Stimulated activated CD8-positive, alpha-beta memory T cell treated with anti-CD3 and anti-CD28 coated beads, Interleukin-12 subunit alpha, Interleukin-12 subunit beta, amount 100 ng/mL, for 4 hours (primary cell): ENCODE measurements around the gene CCDC127.
"Not testable (repeated sequence)": the region's sequence is repeated elsewhere in the genome, so short reads cannot be mapped to it uniquely, and the experiment has no call there.

Source experiments
- DNase-seq: peaks from one replicate; pipeline ENCODE4 v3.0.0-alpha.2; 2020; ENCODE audit warnings: low read depth

Gene CCDC127

DNA sequence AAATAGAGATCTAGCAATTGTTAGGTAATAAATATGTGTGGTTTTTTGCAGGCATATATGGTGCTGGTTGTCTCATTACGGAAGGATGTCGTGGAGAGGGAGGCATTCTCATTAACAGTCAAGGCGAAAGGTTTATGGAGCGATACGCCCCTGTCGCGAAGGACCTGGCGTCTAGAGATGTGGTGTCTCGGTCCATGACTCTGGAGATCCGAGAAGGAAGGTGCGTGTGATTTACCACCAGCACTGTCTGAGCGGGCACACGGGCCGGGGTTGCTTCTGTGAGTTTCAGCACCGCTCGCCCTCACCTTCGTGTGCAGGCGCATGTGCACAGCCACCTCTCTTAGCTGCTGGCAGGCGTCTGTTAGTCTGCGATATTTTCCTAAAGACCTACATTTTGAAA is 15.5 kb upstream of the CCDC127 start:
- not testable (repeated sequence) for DNase-seq

DNA sequence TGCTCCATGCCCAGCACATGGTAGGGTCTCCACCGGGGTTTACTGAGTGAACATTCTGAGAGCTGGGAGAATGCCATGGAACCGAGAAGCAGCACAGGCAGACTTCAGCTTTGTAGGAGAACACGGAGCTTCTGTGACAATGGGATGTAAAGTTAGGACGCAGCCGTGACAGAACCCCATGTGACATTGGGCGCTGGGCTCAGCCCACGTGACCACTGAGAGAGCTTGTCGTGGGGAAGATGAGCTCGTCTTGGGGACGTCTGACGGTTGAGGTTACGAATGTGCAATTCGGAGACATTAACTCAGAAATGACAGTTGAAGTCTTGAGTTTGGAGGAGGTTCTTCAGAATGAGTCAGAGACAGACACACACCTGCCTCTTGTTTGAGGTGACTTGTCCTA is 13.7 kb upstream of the CCDC127 start:
- no peak for DNase-seq

DNA sequence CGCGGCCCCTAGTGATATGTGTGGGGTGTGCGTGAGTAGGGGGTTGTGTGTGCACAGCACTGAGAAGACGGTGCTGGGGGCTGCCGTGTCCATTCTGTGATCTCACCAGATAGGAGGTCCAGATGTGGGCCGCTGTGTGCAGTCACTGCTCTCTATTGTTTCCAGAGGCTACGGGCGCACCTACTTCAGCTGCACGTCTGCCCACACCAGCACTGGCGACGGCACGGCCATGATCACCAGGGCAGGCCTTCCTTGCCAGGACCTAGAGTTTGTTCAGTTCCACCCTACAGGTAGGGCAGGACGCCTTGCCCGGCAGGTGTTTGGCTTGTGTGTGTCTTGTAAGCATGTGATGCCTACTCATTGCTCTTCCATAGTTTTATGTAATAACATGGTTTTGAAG is 12.8 kb upstream of the CCDC127 start:
- DNase-seq: no peak

DNA sequence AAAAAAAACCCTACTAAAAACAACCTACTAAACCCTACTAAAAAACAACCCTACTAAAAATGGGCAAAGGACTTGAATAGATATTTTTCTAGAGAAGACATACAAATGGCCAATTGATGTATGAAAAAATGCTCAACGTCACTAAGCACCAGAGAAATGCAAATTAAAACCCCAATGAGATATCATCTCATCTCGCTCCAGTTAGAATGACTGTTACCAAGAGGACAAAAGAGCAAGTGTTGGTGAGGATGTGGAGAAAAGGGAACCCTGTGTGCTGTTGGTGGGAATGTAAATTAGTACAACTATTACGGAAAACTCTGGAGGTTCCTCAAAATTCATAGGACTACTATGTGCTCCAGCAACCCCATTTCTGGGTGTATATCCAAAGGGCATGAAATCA is 10.9 kb upstream of the CCDC127 start:
- DNase-seq: no peak

DNA sequence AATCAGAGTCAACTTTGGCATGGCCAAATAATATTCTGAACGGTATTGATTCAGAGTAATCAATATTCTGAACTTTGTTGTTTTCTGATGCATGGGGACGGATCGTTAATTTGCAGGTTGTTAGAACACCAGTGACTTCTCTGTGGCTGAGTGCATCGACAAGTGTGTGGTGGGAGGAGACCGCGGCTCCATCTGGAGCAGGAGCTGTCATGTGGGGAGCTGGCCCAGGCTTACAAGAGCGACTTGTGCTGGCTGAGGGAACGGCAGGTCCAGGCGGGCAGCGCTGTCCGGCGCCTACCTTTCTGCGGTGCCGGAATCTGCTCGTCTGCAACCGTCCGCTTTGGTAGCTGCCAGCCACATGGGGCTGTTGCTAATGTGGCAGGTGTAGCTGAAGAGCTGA is 9.4 kb upstream of the CCDC127 start:
- DNase-seq: not testable (repeated sequence)

DNA sequence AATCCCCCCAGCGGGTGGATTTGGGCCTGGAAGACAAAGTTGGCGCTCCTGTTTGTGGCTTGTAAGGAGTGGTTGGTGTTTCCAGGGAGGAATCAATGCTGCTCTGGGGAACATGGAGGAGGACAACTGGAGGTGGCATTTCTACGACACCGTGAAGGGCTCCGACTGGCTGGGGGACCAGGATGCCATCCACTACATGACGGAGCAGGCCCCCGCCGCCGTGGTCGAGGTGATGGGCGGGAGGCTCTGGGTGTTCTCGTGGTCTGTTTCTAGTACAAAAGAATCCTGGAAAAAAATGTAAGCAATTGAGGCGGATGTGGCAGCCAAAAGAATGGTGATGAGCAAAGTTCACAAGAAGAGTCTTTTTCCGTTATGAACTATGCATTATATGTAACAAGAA is 7.4 kb upstream of the CCDC127 start:
- no peak for DNase-seq

DNA sequence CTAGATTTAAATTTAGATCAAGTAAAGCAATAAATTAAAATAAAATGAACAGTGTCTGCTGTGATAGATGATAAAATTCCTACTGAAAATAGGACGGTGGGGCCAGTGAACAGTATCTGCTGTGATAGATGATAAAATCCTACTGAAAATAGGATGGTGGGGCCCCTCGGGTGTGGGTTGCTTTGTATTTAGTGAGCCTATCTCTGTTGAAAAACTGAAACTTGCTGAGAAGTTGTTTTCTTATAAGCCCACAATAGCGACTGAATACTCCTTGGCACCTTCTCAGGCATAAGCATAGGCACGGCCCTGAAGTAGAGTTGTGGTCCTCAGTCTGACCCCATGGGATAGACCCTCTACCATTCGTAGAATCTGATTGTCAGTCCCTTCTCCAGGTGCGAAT is 5.8 kb upstream of the CCDC127 start:
- DNase-seq: no peak

DNA sequence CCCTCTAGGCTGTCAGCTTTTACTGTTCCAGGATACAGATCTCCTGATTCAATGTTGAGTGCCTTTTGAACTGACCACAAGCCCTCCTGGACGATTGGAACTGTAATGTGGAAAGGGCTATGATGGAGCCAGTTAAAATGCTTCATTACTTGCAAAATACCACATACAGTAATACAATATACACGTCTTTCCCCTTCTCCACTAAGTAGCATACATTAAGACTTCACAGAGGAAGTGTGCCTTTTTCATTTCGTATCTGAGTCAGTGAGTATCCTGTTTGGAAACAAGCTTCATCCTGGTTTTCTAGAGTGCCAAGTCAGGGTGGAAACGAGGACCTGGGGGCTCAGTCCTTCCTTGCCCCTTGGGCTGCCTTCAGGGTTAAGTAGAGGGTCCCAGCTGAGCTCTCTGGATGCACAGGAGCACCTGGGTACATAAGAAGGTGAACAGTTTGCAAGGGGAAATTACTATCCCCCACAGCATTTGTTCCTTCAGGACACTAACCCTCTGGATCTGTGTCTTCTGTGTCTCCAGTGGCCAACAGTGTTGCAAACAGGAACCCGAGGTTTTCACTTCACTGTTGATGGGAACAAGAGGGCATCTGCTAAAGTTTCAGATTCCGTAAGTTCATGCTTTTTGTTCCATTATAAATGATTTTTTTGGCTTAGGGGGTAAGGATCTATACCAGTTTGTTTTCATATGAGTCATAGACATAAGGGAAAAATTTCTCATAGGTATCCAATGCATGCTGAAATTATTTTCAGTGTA is 5.2 kb upstream of the CCDC127 start:
- not testable (repeated sequence) for DNase-seq

DNA sequence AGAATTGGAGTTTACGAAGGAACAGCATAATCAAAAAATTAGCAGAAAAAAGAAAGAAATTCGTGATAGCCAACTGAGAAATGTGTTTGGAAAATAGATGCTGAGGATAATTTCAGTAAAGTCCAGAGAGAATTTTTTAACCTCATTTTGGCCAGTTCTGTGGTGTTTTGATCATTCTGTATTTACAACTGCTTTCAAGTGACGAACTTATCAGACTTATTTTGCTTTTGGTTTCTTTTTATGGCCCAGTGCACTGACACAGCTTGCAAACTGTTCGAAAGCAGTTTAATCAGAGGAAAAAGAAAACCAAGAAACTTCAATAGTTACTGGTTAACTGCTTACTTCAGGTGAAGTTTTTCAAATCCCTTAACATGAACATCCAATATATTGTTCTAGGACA is 2.0 kb upstream of the CCDC127 start:
- no peak for DNase-seq

DNA sequence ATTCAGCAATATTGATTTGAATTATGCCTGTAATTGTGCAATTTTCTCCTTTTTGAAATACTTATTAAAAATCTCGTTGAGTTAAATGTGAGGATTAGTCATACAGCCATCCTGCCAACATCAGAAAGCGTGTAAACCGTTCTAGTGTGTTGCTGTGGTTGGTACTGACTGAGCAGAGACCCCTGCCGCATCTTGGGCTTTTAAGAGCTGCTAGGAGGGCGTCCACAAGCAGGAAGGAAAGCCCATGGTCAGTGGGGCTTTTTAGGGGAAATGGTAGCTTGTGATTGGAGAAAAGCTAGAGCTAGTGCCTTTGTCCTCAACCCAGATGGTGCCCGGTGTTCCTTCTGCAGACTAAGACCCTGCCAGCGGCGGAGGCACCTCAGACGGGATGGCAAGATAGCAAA is 1.5 kb upstream of the CCDC127 start:
- no peak for DNase-seq

DNA sequence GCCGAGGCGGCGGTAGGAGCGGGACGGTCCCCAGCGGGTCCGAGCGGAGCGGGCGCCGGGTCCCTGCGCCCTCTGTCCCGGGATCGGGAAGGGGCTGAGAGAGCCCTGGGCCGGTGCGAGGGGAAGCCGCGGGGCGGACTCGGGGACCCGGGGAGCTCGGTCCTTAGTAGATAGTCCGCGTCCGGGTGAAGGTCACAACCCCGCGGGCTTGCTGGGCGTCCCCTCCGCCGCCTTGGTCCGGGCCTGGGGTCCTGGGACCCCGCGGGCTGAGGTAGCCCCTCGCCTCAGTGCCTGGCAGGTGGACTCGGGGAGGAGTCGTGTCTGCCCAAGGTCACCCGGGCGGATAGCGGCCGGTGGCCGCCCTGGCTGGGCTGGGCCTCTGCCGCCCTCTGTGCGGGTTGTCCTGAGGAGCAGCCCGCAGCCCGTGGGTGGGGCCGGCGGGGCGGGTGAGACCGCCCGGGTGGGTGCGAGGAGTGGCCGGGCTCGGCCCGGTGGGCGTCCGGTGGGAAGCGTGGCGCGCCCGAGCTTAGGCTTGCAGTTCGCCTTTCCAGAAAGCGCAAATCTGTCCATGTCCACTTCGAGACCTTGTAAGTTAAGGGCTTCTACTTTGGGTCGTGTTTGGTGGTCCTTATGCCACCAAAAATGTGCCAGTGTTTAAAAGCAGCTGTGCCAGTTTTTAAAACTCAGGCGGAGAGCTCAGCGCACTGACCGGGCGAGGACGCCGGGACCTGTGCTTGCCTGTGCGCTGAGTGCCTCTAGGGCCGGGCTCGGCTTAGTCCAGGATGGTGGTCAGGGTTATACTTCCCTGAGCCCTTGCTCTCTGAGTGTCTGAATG is 721 bp upstream of the CCDC127 start:
- peak; percentile 8 for DNase-seq

DNA sequence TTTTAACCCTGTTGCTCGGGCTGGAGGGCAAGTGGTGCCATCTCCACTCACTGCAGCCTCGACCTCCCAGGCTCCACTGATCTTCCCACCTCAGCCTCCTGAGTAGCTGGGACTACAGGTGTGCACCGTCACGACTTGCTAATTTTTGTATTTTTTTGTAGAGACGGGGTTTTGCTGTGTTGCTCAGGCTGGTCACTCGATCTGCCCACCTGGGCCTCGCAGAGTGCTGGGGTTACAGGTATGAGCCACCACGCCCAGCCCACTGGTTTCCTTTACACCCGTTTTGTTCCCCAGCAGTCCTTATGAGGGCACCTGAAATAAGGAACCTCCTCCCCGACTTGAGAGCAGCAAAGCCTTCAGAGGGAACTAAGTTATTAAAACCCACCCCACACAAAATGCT is 1.9 kb downstream of the CCDC127 start:
- not testable (repeated sequence) for DNase-seq

DNA sequence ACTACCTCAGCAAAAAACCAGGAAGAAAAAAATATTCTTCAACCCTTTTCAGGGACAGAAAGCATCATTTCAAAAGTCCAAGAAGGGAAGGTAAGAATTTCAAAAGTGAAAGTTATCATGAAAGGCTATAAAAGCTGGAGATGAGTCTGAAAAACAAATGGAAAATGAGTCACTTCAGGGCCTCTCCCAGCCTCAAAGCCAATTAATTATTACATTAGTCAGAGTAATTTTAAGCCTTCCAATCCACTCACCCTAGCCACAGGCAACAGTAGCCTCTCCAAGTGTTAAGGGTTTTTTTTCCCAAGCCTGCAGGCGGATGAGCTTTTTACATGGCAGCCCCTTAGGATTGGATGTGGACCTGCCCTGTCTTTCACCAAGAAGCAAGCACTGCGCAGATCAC is 2.7 kb downstream of the CCDC127 start:
- not testable (repeated sequence) for DNase-seq

DNA sequence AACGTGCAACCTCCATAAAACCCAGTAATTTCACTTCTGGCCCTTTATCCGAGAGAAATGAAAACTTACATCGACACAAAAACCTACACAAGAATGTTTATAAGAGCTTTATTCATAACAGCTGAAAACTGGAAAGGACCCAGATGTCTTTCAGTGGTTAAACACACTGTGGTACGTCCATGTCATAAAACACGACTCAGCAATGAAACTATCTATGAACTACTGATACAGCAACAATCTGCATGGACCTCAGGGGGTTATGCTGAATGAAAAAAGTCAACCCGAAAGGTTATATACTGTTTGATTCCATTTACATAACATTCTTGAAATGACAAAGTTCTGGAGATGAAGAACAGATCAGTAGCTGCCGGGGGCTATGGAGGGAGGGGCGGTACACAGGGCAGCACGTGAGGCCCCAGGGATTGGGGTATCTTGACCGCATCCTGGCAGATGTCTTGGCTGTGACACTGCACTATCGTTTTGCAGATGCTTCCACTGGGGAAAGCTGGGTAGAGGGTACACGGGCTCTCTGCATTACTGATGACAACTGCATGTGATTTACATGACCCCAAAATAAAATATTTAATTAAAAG is 4.1 kb downstream of the CCDC127 start:
- no peak for DNase-seq

DNA sequence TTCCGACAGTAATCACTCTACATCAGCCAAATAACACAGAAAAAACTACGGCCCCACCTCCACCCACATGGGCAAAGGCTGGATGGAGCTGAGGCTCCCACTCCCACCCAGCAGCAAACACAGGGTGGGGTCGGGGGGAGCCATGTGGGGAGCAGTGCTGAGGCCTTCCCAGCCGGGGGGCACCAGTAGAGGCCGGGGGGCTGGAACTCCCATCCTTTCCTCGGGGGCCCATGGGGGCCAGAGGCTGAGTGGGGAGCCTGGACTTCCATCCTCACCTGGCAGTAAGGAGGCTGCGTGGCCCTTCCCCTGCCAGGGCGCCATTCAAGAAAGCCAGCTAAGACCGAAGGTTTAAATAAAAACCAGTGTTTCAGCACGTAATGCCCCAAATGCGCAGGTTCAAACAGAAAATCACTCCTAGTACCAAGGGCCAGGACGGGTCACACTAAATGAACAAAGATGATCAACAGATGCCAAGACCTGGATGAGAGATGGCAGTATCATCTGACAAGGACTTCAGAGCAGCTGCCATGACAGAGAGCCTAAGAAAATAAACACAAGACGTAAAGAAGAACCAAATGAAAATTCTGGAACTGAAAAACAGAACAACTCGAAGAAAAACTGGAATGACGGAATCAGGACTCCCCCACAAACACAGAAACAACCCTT is 9.4 kb downstream of the CCDC127 start:
- DNase-seq: no peak

DNA sequence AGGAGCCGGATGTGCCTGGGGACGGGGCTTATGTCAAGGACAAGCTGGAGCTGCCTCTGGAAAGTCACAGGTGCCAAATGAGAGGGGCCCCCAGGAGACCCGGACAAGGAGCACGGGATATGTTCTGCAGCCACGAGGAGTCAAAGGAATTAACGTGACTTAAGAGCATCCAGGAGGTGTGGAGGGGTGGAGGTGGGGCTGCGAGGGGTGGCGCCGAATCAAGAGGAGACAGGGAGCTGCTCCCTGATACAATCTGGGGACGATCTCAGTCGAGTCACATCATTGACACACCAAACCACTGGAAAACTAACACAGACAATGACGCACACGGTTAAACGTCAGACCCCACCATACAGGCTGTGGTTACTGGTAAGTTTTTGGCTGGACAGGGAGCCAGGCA is 10.4 kb downstream of the CCDC127 start:
- no peak for DNase-seq

DNA sequence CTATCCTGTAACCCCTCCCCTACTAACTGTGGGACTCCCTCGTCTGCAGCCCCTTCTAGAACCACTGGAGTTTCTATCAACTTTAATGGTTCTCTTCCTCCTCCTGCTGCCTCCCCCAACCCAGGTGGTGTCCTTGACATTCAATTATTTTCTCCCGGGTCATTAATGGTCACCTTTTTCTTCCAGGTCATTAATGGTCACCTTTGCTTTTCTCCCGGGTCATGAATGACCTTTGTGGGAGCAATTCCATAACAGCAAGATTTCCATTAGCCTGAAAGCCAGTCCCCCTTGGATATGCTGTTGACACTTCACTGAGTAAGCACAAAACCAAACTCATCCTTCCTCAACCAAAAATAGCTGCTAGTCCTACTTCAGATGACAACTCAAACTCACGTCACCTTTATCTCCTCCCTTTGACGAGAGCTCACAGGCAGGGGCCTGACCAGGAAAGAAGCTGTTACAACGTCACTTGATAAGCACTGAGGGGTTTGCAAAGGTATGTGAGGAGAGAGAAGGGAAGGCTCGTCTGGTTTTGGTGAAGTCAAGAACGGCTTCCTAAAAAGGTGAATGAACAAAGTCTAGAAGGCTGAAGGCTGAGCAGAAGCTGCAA is 10.9 kb downstream of the CCDC127 start:
- no peak for DNase-seq

DNA sequence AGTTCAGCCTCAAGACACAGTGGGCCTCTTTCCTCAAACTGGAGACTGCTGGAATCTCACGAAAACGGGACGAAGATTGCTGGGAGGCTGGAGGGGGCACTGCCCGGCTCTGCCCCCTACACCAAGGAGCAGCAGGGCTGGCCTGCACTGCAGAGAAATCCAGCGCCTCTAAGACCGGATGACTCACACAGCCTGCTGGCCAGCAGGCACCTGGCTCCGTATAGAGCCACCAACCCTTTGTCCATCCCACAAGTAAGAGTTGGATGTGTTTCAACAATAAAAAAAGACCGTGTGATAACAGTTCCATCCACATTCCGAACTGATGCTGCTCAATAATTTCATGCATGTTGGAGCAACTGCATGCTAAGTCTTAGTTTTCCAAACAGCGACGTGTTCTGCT is 11.5 kb downstream of the CCDC127 start:
- DNase-seq: no peak

DNA sequence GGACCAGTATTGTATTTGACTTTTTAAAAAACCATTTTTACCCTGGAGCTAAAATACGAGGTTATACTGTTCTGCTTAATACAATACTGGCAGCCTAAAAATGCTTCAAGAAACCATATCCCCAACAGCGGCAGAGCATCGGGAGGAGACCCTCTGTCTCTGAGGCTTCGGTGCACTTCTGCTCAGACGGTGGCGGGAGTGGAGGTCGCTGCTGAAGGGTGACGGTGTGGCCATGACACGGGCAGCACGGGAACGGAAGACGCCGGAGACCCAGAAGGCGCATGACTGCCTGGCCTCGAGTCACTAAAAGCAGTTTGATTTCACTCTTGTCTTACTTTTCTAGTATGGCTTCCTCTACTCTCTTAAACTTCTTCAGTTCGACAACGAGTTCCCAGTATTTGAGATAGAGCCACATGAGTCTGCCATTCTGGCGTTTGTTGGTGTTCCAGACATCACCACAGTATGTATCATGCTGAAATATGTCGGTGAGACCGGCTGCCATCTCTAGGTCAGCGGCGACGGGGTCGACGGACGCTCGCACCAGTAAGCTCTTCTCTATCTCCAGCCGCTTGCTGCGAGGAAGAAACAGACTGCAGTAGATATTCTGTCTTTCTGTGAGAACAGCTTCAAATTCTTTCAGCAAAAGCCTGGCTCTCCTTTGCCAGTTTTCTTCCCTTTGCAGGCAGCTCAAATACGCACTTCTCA is 12.8 kb downstream of the CCDC127 start:
- DNase-seq: no peak

DNA sequence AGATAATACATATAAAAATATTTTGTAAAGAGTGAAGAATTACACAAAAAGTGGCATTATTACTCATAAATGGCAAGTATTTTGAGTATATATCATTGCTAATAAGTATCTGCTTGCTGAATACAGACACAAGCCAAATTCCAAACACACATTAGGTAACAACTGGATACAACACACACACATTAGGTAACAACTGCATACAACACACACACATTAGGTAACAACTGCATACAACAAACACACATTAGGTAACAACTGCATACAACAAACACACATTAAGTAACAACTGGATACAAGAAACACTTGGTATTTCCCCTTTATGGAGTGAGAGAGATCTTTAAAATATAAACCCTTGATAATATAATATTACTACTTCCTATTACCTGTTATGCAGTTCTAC is 13.5 kb downstream of the CCDC127 start:
- no peak for DNase-seq

DNA sequence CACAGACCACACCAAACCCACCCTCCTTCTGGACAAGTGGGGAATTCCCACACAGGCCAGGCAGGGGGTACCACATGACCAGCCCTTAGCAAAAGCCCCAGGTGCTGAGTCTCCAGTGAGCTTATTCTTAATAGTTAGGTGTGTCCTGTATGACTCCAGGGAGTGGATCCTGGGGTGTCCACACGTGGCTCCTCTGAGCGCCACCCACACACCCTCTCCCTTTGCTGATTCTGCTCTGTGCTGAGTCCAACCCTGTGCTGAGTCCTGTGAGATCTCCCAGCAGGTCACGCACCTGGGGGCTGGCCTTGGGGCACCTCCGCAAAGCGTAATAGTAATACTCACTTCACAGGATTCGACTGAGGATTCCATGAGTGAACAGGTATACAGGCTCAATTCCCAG is 14.0 kb downstream of the CCDC127 start:
- DNase-seq: no peak
